ENCODE measurements around the gene CDK8. TPM values are rescaled to one million over a fixed set of nuclear protein-coding genes. Genes with fewer than 3 reads are reported as not detected.

Gene CDK8
- polyA plus RNA-seq, 2 of the 4 experiments (the other 2 are of a cell fraction), result 9.9 to 20.9 TPM

DNA sequence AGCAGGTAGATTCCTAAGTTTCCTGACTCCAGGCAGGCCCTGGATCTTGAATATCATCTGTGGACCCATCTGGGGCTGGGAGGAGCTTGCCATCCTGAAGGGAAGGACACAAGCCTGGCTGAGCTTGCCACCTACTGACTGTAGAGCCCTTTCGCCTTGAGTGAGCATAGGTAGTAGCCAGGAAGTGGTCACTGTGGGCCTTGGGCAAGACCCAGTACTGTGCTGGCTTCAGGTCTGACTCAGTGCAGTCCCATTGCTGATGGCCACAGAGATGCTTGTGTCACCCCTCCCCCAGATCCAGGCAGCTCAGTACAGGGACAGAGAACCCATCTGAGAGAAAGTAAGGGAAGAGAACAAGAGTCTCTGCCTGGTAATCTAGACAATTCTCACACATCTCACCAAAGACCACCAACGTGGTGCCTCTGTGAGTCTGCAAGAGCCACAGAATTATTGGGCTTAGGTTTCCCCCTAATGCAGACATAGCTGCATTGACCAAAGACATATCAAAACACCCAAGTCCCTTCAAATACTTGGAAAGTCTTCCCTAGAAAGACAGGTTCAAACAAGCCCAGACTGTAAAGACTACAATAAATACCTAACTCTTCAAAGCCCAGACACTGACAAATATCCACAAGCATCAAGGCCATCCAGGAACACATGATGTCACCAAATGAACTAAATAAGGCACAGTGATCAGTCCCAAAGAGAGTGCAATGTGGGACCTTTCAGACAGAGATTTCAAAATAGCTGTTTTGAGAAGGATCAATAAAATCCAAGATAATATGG is 195.3 kb downstream of the CDK8 start:
- TF ChIP-seq NPAS2 (CRISPR knock-in tag; IDR thresholded peaks at IDR 0.05; ENCODE audit: borderline replicate concordance), result no peak
- no peak for TF ChIP-seq SREBF2 (IDR thresholded peaks at IDR 0.05)
- TF ChIP-seq RNF2 (IDR thresholded peaks at IDR 0.05; ENCODE audit: borderline replicate concordance, low read depth), result no peak
- TF ChIP-seq KDM5A (IDR thresholded peaks at IDR 0.05), result no peak
- TF ChIP-seq HOXA7 (CRISPR knock-in tag; IDR thresholded peaks at IDR 0.05), result no peak
- no peak for TF ChIP-seq PHF8 (IDR thresholded peaks at IDR 0.05; ENCODE audit: borderline replicate concordance, low read depth)
- no peak for TF ChIP-seq CBX2 (IDR thresholded peaks at IDR 0.05; ENCODE audit: borderline replicate concordance, low read depth)
- no peak for TF ChIP-seq JUNB (IDR thresholded peaks at IDR 0.05)
- TF ChIP-seq, protein P1, sequence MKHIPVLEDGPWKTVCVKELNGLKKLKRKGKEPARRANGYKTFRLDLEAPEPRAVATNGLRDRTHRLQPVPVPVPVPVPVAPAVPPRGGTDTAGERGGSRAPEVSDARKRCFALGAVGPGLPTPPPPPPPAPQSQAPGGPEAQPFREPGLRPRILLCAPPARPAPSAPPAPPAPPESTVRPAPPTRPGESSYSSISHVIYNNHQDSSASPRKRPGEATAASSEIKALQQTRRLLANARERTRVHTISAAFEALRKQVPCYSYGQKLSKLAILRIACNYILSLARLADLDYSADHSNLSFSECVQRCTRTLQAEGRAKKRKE (CRISPR knock-in tag; IDR thresholded peaks at IDR 0.05; ENCODE audit: low read depth), result no peak
- TF ChIP-seq NFE2L2 (conservative IDR thresholded peaks at IDR 0.05; ENCODE audit: low read length), result no peak
- TF ChIP-seq CBX8 (IDR thresholded peaks at IDR 0.05), result no peak
- TF ChIP-seq, protein P2, sequence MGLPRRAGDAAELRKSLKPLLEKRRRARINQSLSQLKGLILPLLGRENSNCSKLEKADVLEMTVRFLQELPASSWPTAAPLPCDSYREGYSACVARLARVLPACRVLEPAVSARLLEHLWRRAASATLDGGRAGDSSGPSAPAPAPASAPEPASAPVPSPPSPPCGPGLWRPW (IDR thresholded peaks at IDR 0.05), result no peak
- TF ChIP-seq, protein P3, sequence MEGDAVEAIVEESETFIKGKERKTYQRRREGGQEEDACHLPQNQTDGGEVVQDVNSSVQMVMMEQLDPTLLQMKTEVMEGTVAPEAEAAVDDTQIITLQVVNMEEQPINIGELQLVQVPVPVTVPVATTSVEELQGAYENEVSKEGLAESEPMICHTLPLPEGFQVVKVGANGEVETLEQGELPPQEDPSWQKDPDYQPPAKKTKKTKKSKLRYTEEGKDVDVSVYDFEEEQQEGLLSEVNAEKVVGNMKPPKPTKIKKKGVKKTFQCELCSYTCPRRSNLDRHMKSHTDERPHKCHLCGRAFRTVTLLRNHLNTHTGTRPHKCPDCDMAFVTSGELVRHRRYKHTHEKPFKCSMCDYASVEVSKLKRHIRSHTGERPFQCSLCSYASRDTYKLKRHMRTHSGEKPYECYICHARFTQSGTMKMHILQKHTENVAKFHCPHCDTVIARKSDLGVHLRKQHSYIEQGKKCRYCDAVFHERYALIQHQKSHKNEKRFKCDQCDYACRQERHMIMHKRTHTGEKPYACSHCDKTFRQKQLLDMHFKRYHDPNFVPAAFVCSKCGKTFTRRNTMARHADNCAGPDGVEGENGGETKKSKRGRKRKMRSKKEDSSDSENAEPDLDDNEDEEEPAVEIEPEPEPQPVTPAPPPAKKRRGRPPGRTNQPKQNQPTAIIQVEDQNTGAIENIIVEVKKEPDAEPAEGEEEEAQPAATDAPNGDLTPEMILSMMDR (IDR thresholded peaks at IDR 0.05), result no peak
- no peak for TF ChIP-seq MYC (IDR thresholded peaks at IDR 0.05; ENCODE audit: borderline replicate concordance, low read length)
- no peak for TF ChIP-seq MAFK (IDR thresholded peaks at IDR 0.05; ENCODE audit: partially characterized antibody)
- no peak for TF ChIP-seq JUN (IDR thresholded peaks at IDR 0.05)
- TF ChIP-seq, protein P4, sequence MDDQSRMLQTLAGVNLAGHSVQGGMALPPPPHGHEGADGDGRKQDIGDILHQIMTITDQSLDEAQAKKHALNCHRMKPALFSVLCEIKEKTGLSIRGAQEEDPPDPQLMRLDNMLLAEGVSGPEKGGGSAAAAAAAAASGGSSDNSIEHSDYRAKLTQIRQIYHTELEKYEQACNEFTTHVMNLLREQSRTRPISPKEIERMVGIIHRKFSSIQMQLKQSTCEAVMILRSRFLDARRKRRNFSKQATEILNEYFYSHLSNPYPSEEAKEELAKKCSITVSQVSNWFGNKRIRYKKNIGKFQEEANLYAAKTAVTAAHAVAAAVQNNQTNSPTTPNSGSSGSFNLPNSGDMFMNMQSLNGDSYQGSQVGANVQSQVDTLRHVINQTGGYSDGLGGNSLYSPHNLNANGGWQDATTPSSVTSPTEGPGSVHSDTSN (IDR thresholded peaks at IDR 0.05), result no peak
- no peak for TF ChIP-seq HOXB13 (CRISPR knock-in tag; IDR thresholded peaks at IDR 0.05; ENCODE audit: low read depth)
- CTCF ChIA-PET, result no interaction called here
- Histone ChIP-seq H3K27ac (no peak overlapping the region), H3K4me3 (no peak overlapping the region), H3K9me3 (no peaks in the 10 kb centered on the region), H3K4me2 (no peak overlapping the region), H3K4me1 (no peaks in the 10 kb centered on the region)
- DNase-seq (ENCODE audit: low read depth in 1 of 2, low spot score in 1 of 2) (no peak), FAIRE-seq (no peak), ATAC-seq (no peak)
- WGBS (ENCODE audit: missing lambda C conversion rate), result 0% methylated on average over 1 of the region's 2 CpGs
- POLR2A ChIA-PET, result no interaction called here

Small RNA genes within 50 kb of the gene (small RNA-seq; reads per million reads assigned to genes)
- gene RF02271, result 0 reads per million in 6 experiments

Other genes starting within 250 kb of the CDK8 start
- not detected in 2 replicates for gene SHISA2, start 202.1 kb upstream of the CDK8 start, polyA plus RNA-seq (2011; rRNA removed)
- not detected in 3 replicates for gene SHISA2, start 202.1 kb upstream of the CDK8 start, polyA plus RNA-seq (2017; fragmentation: RNase III; extraction: RNeasy Plus Mini Kit Qiagen cat#74134 plus additional on column Dnase treatment)
- 43.0 and 55.3 TPM in 2 replicates for gene RNF6, start 31.8 kb upstream of the CDK8 start, polyA plus RNA-seq (2011; rRNA removed)
- 31.5 to 33.7 TPM (median 33.6 TPM) in 3 replicates for gene RNF6, start 31.8 kb upstream of the CDK8 start, polyA plus RNA-seq (2017; fragmentation: RNase III; extraction: RNeasy Plus Mini Kit Qiagen cat#74134 plus additional on column Dnase treatment)